GM12801 (cell line): ENCODE data around the gene TEX261.

Experiments used
- TF ChIP-seq, protein P1 (sequence below): IDR thresholded peaks from one replicate; pipeline ENCODE4 v1.5.1; 2011; ENCODE audit warnings: control low read depth; ENCODE audit not compliant: insufficient read length; ENCODE audit errors: extremely low read depth

The TEX261 gene

GRCh38 chr2:70988726-70989648, 5.7 kb downstream of the TEX261 start:
- TF ChIP-seq, protein P1, sequence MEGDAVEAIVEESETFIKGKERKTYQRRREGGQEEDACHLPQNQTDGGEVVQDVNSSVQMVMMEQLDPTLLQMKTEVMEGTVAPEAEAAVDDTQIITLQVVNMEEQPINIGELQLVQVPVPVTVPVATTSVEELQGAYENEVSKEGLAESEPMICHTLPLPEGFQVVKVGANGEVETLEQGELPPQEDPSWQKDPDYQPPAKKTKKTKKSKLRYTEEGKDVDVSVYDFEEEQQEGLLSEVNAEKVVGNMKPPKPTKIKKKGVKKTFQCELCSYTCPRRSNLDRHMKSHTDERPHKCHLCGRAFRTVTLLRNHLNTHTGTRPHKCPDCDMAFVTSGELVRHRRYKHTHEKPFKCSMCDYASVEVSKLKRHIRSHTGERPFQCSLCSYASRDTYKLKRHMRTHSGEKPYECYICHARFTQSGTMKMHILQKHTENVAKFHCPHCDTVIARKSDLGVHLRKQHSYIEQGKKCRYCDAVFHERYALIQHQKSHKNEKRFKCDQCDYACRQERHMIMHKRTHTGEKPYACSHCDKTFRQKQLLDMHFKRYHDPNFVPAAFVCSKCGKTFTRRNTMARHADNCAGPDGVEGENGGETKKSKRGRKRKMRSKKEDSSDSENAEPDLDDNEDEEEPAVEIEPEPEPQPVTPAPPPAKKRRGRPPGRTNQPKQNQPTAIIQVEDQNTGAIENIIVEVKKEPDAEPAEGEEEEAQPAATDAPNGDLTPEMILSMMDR = no peak

- TF ChIP-seq, protein P1 = no peak
These were observed 6.5 kb downstream of the TEX261 start for GRCh38 chr2:70988151-70988550.

DNA sequence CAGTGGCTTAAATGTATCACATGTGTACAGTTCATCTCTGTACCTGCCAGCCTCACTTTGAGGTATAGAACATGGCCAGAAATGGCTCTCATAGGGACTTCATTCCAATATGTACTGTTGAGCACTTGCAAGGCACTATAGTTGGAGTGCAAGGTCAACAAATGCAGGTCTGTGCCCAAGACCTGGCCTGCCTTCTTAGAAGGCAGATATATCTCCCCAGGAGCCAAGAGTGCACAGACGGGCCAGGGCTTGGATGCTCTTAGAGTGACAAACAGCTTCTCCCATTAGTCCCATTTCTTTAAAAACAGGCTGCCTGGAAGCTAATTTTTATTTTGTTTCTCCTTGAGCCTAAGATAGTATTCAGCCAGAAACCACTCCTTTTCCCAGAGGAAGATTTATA, 7.3 kb downstream of the TEX261 start:
- TF ChIP-seq, protein P1 = no peak

GRCh38 chr2:70986499-70987189, 8.0 kb downstream of the TEX261 start:
- TF ChIP-seq, protein P1 = no peak

- TF ChIP-seq, protein P1 = no peak
These were observed 8.7 kb downstream of the TEX261 start for GRCh38 chr2:70985956-70986355.

DNA sequence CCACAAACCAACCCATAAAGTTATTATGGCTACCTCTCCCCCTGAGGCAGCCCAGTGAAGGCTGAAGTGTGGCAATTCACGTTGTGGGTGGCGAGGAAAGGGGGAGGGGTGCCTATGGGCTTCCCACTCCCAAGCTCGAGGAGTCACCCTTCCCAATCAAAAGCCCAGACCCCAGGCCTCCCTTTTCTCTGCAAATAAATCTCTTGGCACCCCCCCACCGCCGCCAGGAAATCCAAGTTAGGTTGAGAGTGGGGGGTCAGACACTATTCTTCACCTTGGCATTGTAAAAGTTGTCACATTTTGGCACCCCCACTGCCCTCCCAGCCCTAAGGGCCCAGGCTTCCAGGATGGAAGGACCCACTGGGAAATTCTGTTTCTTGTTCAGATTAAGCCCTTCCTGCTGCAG, 9.4 kb downstream of the TEX261 start:
- TF ChIP-seq, protein P1 = no peak

- TF ChIP-seq, protein P1 = no peak
These were observed 9.9 kb downstream of the TEX261 start for GRCh38 chr2:70984576-70985282.
